ENCODE data around the gene SHC3.

SHC3 gene

GRCh38 chr9:89183146-89183545, 4.5 kb upstream of the SHC3 start:
- no peak for FAIRE-seq

GRCh38 chr9:89182369-89182768, 3.8 kb upstream of the SHC3 start:
- FAIRE-seq = no peak

- FAIRE-seq = no peak
Measured at GRCh38 chr9:89179895-89180734, 1.5 kb upstream of the SHC3 start.

- no peak for FAIRE-seq
Measured at GRCh38 chr9:89179540-89179894, 899 bp upstream of the SHC3 start.

- no peak for FAIRE-seq
Measured at GRCh38 chr9:89178830-89179539, 367 bp upstream of the SHC3 start.

GRCh38 chr9:89177012-89177943, 1.3 kb downstream of the SHC3 start:
- no peak for FAIRE-seq

GRCh38 chr9:89175828-89176261, 2.8 kb downstream of the SHC3 start:
- no peak for FAIRE-seq

- FAIRE-seq = no peak
Measured at GRCh38 chr9:89174291-89174690, 4.3 kb downstream of the SHC3 start.

GRCh38 chr9:89173072-89173471, 5.5 kb downstream of the SHC3 start:
- no peak for FAIRE-seq

- no peak for FAIRE-seq
Measured at GRCh38 chr9:89172398-89172797, 6.2 kb downstream of the SHC3 start.

- no peak for FAIRE-seq
Measured at GRCh38 chr9:89171693-89172092, 6.9 kb downstream of the SHC3 start.

- FAIRE-seq = no peak
Measured at GRCh38 chr9:89171231-89171630, 7.4 kb downstream of the SHC3 start.

- no peak for FAIRE-seq
Measured at GRCh38 chr9:89168901-89169813, 9.5 kb downstream of the SHC3 start.

GRCh38 chr9:89167788-89168187, 10.8 kb downstream of the SHC3 start:
- FAIRE-seq = no peak

GRCh38 chr9:89166852-89167251, 11.8 kb downstream of the SHC3 start:
- no peak for FAIRE-seq

- FAIRE-seq = no peak
Measured at GRCh38 chr9:89165880-89166279, 12.7 kb downstream of the SHC3 start.

GRCh38 chr9:89165341-89165740, 13.3 kb downstream of the SHC3 start:
- FAIRE-seq = no peak

GRCh38 chr9:89161221-89161620, 17.4 kb downstream of the SHC3 start:
- FAIRE-seq = no peak

- FAIRE-seq = no peak
Measured at GRCh38 chr9:89160806-89161205, 17.8 kb downstream of the SHC3 start.

- no peak for FAIRE-seq
Measured at GRCh38 chr9:89154651-89155336, 23.8 kb downstream of the SHC3 start.

- FAIRE-seq = no peak
Measured at GRCh38 chr9:89154218-89154617, 24.4 kb downstream of the SHC3 start.
